GM18858 (cell line): ENCODE data around the gene NKX6-1.

Experiments
- ATAC-seq: cut with Tn5 transposase; IDR thresholded peaks from one replicate; pipeline ENCODE4 v1.9.1; 2021; ENCODE audit not compliant: unreplicated experiment

The NKX6-1 gene

DNA sequence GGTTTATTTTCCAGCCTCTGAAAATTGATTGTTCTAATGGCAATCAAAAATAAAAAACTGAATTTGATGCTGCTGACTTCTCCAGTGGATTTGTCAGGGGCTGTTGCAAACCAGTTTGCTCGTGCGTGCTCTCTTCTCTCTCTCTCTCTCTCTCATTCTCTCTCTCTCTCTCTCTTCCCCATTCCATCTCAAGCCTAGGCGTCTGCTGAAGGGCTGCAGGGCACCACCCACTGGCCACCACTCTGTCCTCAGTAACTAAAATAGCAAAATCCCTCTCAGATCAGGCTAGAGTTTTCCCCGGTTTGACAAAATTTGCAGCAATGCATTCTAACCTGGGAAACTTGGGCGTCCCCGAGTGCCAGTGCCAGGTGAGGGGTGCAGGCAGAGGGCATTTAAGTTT lies 19.4 kb downstream of the NKX6-1 start:
- ATAC-seq: no peak

DNA sequence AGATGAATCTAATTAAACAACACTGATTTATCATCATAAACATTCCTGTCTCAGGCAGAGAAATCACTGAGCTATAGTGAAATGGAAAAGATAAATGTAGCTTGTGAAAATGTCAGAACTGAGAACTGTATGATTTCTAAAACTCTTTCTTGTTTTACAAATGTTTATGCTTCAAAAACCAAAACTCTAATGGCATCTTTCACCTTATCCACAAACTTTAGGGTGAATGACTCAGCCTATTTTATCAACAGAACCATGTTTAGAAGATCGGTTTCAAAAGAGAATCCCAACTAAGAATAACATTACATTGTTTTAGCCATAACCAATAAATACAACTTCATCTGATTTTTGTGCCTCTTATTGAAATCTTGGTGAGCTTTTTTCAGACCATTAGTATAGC lies 21.4 kb downstream of the NKX6-1 start:
- ATAC-seq: no peak

- ATAC-seq: no peak
These were observed 25.0 kb downstream of the NKX6-1 start for GRCh38 chr4:84474107-84474506.

- ATAC-seq: no peak
These were observed 26.9 kb downstream of the NKX6-1 start for GRCh38 chr4:84472154-84472553.

- ATAC-seq: no peak
These were observed 28.8 kb downstream of the NKX6-1 start for GRCh38 chr4:84470204-84470785.

DNA sequence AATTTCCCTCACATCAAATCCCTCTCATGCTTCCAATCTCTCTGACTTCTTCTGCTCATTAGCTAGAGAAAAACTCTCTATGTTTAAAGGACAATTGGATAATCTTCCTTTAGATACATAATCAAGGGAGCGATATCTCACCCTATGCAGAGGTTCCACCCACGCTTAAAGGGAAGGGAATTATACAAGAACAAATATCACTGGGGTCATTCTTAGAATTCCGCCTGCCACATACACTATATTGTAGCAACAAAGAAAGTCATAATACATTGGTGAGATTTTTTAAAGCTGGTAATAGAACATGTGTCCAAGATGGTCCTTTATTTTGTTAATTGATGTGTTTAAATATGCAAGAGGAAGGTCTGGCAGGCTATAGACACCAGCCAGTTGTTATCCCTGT lies 31.5 kb downstream of the NKX6-1 start:
- no peak for ATAC-seq

GRCh38 chr4:84459783-84460182 lies 39.3 kb downstream of the NKX6-1 start:
- no peak for ATAC-seq

DNA sequence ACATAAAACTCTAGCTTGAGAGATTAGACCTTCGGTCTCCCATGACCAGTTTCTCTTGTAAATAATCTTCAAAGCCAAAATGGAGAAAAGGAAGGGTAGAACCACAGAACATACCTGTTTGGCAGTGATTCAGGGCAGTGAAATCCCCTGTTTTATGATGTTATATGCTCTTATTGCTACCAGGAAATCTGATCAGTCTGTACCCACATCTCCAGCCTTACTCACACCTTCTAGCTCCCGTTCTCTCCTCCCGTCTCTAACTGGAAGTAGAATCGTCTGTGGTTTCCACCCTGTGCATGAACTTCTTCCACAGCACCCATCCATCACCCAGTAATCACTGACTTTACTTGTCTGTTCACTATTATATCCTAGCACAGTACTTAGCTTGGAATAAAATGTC lies 42.9 kb downstream of the NKX6-1 start:
- no peak for ATAC-seq

DNA sequence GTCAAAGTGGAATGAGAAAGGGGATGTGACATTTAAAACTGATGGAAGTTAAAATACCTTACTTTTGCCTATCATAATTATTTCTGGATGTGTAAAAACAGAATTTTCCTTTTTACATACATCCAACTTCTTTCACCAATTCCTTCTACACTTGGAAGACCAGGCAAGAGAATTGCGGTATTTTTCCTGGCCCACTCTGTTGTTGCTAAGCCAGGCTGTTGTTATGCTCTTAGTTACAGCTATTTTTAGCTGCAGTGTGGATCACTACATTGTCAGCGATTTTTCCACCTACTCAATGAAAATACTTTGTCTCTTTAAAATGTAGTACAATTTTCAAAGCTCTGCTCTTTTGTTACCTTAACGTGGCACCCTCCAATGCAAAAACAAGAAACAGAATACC lies 43.4 kb downstream of the NKX6-1 start:
- no peak for ATAC-seq

- ATAC-seq: no peak
These were observed 47.5 kb downstream of the NKX6-1 start for GRCh38 chr4:84451546-84451945.

DNA sequence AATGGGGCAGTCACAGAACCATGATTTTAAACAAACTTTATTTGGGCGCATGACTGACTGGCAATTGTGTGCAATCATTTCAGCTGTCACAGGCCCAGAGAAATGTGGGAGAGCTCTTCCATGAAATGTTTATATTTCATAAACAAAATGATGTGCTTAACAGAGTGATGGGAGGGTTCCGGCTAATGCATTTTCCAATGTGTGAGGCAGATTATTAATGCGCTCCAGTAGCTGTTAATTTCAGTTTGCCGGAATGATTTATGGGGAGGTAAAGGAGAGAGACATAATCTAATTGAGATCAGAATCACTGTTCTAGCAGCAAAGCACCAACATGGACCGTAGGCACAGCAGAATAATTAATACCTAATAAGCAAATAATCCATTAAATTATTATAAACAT lies 55.6 kb downstream of the NKX6-1 start:
- ATAC-seq: no peak

DNA sequence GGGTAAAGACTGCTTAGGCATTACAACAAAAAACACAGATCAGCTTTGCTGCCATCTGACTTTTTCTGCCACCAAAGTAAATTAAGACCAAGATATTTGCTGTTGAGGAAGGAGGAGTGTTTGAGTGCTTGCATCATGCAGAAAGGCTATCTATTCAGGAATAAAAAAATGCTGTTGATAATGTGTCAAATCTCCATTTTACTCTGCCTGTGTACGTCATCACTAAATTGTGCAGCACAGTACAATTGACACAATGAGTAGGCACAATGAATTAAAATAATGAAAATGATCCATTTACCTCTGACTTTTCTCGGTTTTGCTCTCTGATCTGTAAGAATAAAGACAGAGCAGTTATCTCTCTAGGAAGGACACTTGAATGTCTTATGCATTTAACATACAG lies 56.3 kb downstream of the NKX6-1 start:
- ATAC-seq: no peak
